Measurements from ENCODE around the gene TANC2.

TANC2 gene

GRCh38 chr17:63015824-63016223 lies 49.8 kb downstream of the TANC2 start:
- DNase-seq: no peak
